ENCODE data around the gene POLD1.
"Not testable (repeated sequence)": the region's sequence is repeated elsewhere in the genome, so short reads cannot be mapped to it uniquely, and the experiment has no call there.

POLD1 gene

GRCh38 chr19:50433201-50434180 is 49.3 kb downstream of the POLD1 start:
- no peak for DNase-seq (ENCODE audit: low read depth in 2 of 3, low spot score in 2 of 3)

- no peak for DNase-seq (ENCODE audit: low read depth in 2 of 3, low spot score in 2 of 3)
Measured at GRCh38 chr19:50434525-50434924, 50.4 kb downstream of the POLD1 start.

- DNase-seq (ENCODE audit: low read depth in 2 of 3, low spot score in 2 of 3): no peak
Measured at GRCh38 chr19:50435221-50435620, 51.1 kb downstream of the POLD1 start.

GRCh38 chr19:50435627-50436026 is 51.5 kb downstream of the POLD1 start:
- no peak for DNase-seq (ENCODE audit: low read depth in 2 of 3, low spot score in 2 of 3)

GRCh38 chr19:50437862-50438449 is 53.8 kb downstream of the POLD1 start:
- DNase-seq (ENCODE audit: low read depth in 2 of 3, low spot score in 2 of 3): no peak

DNA sequence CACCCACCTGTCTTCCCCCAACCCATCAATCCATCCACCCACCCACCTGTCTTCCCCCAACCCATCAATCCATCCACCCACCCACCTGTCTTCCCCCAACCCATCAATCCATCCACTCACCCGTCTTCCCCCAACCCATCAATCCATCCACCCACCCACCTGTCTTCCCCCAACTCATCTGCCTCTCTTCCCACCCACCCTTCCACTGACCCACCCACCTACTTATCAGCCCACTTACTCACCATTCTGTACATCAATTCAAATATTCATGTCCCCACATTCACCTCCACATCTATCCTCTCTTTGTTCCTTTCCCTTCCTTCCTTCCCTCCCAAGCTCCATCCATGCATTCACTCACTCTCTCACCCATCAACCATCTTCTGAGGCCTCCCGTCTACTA is 55.0 kb downstream of the POLD1 start:
- not testable (repeated sequence) for DNase-seq (ENCODE audit: low read depth in 2 of 3, low spot score in 2 of 3)

DNA sequence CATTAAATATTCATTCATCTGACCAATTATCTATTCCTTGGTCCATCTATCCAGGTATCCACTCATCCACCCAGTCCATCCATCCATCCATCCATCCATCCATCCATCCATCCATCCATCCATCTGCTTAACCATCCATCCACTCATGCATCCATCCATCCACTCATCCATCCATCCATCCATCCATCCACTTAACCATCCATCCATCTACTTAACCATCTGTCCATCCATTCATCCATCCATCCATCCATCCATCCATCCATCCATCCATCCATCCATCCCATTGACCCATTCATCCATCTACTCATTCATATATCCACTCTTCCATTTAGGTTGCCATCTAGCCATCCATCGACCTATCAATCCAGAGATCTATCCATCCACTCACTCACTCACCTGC is 59.9 kb downstream of the POLD1 start:
- DNase-seq (ENCODE audit: low read depth in 2 of 3, low spot score in 2 of 3): no peak

GRCh38 chr19:50447053-50447452 is 62.9 kb downstream of the POLD1 start:
- no peak for DNase-seq (ENCODE audit: low read depth in 2 of 3, low spot score in 2 of 3)

GRCh38 chr19:50447750-50448149 is 63.6 kb downstream of the POLD1 start:
- no peak for DNase-seq (ENCODE audit: low read depth in 2 of 3, low spot score in 2 of 3)

DNA sequence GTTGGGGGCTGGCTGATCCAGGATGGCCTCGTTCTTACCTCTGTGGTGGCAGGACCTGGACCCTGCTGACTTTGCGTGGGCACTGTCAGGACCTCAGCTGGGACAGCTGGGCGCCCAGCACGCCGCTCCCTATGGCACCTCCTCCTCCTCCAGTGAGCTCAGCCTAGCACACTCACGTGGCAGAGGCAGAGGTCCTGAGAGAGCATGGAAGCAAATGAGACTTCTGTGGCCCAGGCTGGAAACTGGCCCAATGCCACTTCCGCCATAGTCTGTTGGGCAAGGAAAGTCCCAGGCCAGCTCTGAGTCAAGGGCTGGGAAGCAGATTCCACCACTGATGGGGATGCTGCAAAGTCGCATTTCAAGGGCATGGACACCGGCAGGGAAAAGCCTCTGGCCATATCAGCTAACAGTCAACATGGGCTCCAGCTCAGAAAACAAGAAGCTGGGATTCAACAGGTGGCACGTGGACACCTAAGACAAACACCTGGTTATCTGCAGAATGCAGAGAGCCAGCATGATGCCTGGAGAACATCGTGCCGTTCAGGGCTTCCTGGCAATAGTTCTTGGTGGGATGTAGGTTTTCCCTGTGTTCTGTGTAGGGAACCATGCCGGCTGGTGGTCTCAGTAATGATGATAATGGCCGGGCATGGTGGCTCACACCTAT is 65.2 kb downstream of the POLD1 start:
- DNase-seq (ENCODE audit: low read depth in 2 of 3, low spot score in 2 of 3): no peak

GRCh38 chr19:50450369-50451222 is 66.4 kb downstream of the POLD1 start:
- no peak for DNase-seq (ENCODE audit: low read depth in 2 of 3, low spot score in 2 of 3)

GRCh38 chr19:50451223-50451534 is 67.0 kb downstream of the POLD1 start:
- no peak for DNase-seq (ENCODE audit: low read depth in 2 of 3, low spot score in 2 of 3)

GRCh38 chr19:50453243-50453642 is 69.1 kb downstream of the POLD1 start:
- DNase-seq (ENCODE audit: low read depth in 2 of 3, low spot score in 2 of 3): no peak

DNA sequence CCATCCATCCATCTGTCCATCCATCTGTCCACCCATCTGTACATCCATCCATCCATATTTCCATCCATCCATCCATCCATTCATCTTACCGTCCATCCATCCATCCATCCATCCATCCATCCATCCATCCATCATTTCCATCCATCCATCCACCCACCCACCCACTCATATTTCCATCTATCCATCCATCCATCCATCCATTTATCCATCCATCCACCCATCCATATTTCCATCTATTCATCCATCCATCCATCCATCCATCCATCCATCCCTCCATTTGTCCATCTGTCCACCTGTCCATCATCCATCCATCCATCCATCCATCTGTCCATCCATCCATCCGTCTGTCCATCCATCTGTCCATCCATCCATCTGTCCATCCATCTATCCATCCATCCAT is 71.8 kb downstream of the POLD1 start:
- DNase-seq (ENCODE audit: low read depth in 2 of 3, low spot score in 2 of 3): no peak

DNA sequence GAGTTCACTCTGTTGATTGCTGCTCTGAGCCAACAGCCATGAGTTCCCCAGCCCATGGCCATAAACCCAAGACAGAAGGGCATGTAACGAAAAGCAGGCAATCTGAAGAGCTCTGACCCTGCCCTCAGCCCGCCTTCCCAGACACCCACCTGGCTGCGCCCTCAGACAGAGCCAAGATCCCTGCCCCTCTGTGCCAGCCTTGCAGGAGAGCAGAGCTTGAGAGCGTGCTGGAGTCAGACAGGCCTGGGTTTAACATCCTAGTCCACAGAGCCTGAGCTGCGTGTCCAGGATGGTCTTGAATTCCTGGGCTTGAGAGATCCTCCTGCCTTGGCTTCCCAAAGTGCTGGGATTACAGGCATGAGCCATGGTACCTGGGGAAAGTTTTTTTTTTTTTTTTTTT is 73.2 kb downstream of the POLD1 start:
- no peak for DNase-seq (ENCODE audit: low read depth in 2 of 3, low spot score in 2 of 3)

GRCh38 chr19:50458396-50459066 is 74.4 kb downstream of the POLD1 start:
- no peak for DNase-seq (ENCODE audit: low read depth in 2 of 3, low spot score in 2 of 3)

DNA sequence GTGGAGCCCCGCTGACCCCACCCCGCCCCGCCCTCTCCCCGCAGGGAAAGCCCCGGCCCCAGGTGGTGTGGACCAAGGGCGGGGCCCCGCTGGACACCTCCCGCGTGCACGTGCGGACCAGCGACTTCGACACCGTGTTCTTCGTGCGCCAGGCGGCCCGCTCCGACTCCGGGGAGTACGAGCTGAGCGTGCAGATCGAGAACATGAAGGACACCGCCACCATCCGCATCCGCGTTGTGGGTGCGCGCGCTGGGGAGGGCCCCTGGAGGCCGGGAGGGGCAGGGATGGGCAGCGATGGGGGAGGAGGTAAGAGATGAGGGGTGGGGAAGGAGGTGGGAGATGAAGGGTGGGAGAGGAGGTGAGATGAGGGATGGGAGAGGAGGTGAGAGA is 74.9 kb downstream of the POLD1 start:
- DNase-seq (ENCODE audit: low read depth in 2 of 3, low spot score in 2 of 3): no peak

DNA sequence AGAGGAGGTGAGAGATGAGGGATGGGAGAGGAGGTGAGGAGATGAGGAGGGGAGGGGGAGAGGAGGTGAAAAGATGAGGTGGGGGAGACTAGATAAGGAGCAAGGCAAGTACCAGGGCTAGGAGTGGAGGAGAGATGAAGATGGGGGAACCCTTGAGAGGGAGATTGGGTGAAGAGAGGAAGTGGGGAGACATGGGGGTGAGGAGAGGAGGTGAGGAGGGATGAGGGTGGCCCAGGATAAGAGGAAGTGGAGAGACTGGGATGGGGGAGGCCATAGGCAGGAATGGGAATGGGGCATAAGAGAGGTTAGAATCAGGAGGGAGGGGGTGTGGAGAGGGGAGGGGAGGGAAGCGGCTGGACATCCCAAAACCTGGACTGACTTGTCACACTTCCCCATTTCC is 75.5 kb downstream of the POLD1 start:
- no peak for DNase-seq (ENCODE audit: low read depth in 2 of 3, low spot score in 2 of 3)

- no peak for DNase-seq (ENCODE audit: low read depth in 2 of 3, low spot score in 2 of 3)
Measured at GRCh38 chr19:50460161-50460765, 76.1 kb downstream of the POLD1 start.

Measured in activated CD8-positive, alpha-beta memory T cell treated with anti-CD3 and anti-CD28 coated beads for 48 hours (primary cell).